ENCODE results near the gene HCFC1R1. TPM values are rescaled to one million over a fixed set of nuclear protein-coding genes. Genes with fewer than 3 reads are reported as not detected.

The HCFC1R1 gene
- total RNA-seq, 1 donor from 2014 or later = 3.1 TPM

- no peak for DNase-seq (ENCODE audit: low read depth in 2 of 2)
Measured at GRCh38 chr16:3035972-3036725, 12.4 kb upstream of the HCFC1R1 start.

- DNase-seq (ENCODE audit: low read depth in 2 of 2) = no peak
Measured at GRCh38 chr16:3035289-3035971, 11.7 kb upstream of the HCFC1R1 start.

- DNase-seq (ENCODE audit: low read depth in 2 of 2) = no peak
Measured at GRCh38 chr16:3032624-3033023, 8.9 kb upstream of the HCFC1R1 start.

- DNase-seq (ENCODE audit: low read depth in 2 of 2) = no peak
Measured at GRCh38 chr16:3030222-3031212, 6.8 kb upstream of the HCFC1R1 start.

- no peak for DNase-seq (ENCODE audit: low read depth in 2 of 2)
Measured at GRCh38 chr16:3029491-3030221, 5.9 kb upstream of the HCFC1R1 start.

GRCh38 chr16:3028716-3029319 lies 5.1 kb upstream of the HCFC1R1 start:
- DNase-seq (ENCODE audit: low read depth in 2 of 2) = no peak

GRCh38 chr16:3027983-3028715 lies 4.4 kb upstream of the HCFC1R1 start:
- DNase-seq (ENCODE audit: low read depth in 2 of 2) = peak; percentile 43 to 80

- DNase-seq (ENCODE audit: low read depth in 2 of 2) = no peak
Measured at GRCh38 chr16:3027489-3027795, 3.7 kb upstream of the HCFC1R1 start.

- no peak for DNase-seq (ENCODE audit: low read depth in 2 of 2)
Measured at GRCh38 chr16:3026609-3027488, 3.1 kb upstream of the HCFC1R1 start.

GRCh38 chr16:3026003-3026378 lies 2.2 kb upstream of the HCFC1R1 start:
- DNase-seq (ENCODE audit: low read depth in 2 of 2) = no peak

- DNase-seq (ENCODE audit: low read depth in 2 of 2) = no peak
Measured at GRCh38 chr16:3025032-3026002, 1.6 kb upstream of the HCFC1R1 start.

GRCh38 chr16:3023415-3023668 lies 400 bp downstream of the HCFC1R1 start:
- no peak for DNase-seq (ENCODE audit: low read depth in 2 of 2)

GRCh38 chr16:3022684-3023414 lies 893 bp downstream of the HCFC1R1 start:
- DNase-seq (ENCODE audit: low read depth in 2 of 2) = peak in 1 of 2 donors; percentile 22

- peak; percentile 45 to 92 for DNase-seq (ENCODE audit: low read depth in 2 of 2)
Measured at GRCh38 chr16:3022208-3022683, 1.5 kb downstream of the HCFC1R1 start.

- peak in 1 of 2 donors; percentile 67 for DNase-seq (ENCODE audit: low read depth in 2 of 2)
Measured at GRCh38 chr16:3021449-3022207, 2.1 kb downstream of the HCFC1R1 start.

GRCh38 chr16:3020604-3021448 lies 2.9 kb downstream of the HCFC1R1 start:
- DNase-seq (ENCODE audit: low read depth in 2 of 2) = peak; percentile 40 to 92
